ENCODE measurements around the gene KCNMA1. TPM values are rescaled to one million over a fixed set of nuclear protein-coding genes. Genes with fewer than 3 reads are reported as not detected.

The KCNMA1 gene
- total RNA-seq, 3 donors from 2014 or later: 45.4 to 312 (median 62.4) TPM

DNA sequence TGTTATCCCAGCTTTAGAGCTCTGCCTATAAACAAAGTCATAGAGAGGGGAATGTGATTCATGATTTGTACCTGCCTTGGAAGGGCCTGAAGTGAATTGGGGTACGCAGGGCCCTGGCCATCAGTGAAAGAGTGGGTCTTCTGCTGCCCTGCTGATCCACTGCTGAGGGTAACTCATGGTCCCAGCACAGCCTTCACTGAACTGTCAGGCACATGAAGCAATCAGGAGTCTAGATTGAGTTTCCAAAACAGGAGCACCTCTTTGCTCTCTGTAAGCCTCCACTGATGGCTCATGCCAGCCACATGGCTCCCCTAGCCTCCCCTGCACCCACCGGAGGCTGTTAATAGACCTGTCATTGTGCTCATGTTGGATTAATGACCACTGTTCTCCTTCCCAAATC lies 217.6 kb downstream of the KCNMA1 start:
- H3K4me3 ChIP-seq: no peak overlapping the region
- TF ChIP-seq, protein P1, sequence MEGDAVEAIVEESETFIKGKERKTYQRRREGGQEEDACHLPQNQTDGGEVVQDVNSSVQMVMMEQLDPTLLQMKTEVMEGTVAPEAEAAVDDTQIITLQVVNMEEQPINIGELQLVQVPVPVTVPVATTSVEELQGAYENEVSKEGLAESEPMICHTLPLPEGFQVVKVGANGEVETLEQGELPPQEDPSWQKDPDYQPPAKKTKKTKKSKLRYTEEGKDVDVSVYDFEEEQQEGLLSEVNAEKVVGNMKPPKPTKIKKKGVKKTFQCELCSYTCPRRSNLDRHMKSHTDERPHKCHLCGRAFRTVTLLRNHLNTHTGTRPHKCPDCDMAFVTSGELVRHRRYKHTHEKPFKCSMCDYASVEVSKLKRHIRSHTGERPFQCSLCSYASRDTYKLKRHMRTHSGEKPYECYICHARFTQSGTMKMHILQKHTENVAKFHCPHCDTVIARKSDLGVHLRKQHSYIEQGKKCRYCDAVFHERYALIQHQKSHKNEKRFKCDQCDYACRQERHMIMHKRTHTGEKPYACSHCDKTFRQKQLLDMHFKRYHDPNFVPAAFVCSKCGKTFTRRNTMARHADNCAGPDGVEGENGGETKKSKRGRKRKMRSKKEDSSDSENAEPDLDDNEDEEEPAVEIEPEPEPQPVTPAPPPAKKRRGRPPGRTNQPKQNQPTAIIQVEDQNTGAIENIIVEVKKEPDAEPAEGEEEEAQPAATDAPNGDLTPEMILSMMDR (IDR thresholded peaks at IDR 0.05): no peak
- no peaks in the 10 kb centered on the region for H3K9me3 ChIP-seq
- no peaks in the 10 kb centered on the region for H3K36me3 ChIP-seq (ENCODE audit: low read depth)
- no peaks in the 10 kb centered on the region for H3K4me1 ChIP-seq (ENCODE audit: low read depth)
- DNase-seq (no peak), ATAC-seq (no peak)
- intact Hi-C loops (cut with DNase I, micrococcal nuclease): no loop called here

DNA sequence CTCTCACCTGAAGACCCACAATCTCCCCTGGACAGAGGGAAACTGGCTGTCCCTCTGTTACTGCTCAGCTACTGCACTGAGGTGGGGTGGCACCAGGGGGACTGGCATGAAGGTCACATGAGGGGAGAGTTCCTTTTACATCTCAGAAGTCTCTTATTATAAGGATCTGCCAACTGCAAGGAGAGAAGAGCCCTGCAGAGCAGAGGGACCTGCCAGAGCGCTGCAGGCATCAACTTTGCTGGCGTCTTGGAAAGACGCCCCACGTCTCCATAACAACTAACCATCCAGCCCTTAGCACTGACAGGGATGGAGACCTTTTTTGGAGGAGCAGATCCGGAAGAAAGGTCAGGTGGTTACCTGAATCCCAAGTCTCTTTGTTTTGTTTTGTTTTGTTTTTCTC lies 218.6 kb downstream of the KCNMA1 start:
- intact Hi-C loops (cut with DNase I, micrococcal nuclease): no loop called here
- DNase-seq: no peak
- H3K4me1 ChIP-seq (ENCODE audit: low read depth): no peaks in the 10 kb centered on the region
- H3K36me3 ChIP-seq (ENCODE audit: low read depth): no peaks in the 10 kb centered on the region
- ATAC-seq: no peak
- H3K9me3 ChIP-seq: no peaks in the 10 kb centered on the region
- no peak overlapping the region for H3K4me3 ChIP-seq
- TF ChIP-seq, protein P1 (IDR thresholded peaks at IDR 0.05): no peak

DNA sequence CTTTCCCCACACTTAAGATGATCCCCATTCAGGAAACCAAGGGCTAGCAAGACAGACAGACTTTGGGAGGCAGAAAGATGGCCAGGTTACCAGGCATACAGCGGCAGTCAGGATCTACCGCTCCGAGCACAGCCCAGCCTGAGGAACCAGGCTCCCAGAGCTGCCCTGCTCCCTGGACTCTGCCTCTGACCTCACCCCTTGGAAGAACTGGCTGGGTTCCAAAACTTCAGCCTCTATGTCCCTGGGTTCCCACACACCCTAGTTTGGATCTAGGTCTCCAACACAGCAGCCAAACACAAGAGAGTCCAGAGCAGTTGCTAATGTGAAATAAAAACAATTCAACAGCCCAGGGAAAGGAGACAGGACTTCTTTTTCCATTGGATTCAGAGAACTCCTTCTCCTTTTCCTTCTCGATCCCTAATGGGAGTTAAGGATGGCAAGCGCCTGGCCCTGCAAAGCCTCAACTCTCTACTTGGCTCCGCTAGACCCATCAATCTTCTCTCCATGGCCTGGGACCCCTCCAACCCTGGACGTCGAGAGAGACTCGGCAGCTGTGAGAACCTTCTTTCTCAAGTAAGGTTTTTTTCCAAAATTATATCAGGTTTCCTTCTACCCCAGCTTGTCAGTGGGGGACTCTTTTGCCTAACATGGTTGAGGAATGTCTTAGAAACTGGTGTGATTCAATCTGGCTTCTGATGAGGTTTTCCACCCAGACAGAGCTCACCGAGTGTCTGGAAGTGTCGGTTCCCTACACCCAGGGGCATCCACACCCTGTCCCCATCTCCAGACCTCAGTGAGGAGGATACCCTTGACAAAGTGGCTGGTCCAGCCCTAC lies 219.6 kb downstream of the KCNMA1 start:
- DNase-seq (no peak), ATAC-seq (peak; percentile 35)
- Histone ChIP-seq H3K4me3 (no peak overlapping the region), H3K4me1 (ENCODE audit: low read depth) (no peaks in the 10 kb centered on the region), H3K36me3 (ENCODE audit: low read depth) (no peaks in the 10 kb centered on the region), H3K9me3 (no peaks in the 10 kb centered on the region)
- intact Hi-C loops (cut with DNase I, micrococcal nuclease): no loop called here
- TF ChIP-seq, protein P1 (IDR thresholded peaks at IDR 0.05): no peak

DNA sequence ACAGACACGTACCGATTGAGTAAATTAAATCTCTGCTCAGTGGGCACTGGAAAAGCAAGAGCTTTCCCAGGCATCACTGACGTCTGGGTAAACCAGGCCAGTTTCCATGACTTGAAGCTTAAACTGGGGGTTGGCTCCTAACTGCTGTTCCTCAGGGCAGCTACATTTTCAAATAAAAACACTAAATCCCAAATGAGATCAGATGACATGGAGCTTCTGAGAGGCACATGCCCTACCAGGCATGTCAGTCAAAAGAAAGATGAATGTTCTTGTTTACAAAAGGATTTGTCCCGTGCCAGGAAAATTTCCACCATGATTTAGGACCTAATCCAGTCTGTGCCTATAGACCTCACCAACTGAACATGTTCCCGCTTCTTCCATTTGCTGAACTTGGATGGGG lies 220.2 kb downstream of the KCNMA1 start:
- DNase-seq (no peak), ATAC-seq (no peak)
- intact Hi-C loops (cut with DNase I, micrococcal nuclease): no loop called here
- TF ChIP-seq, protein P1 (IDR thresholded peaks at IDR 0.05): no peak
- Histone ChIP-seq H3K4me3 (no peak overlapping the region), H3K9me3 (no peaks in the 10 kb centered on the region), H3K36me3 (ENCODE audit: low read depth) (no peaks in the 10 kb centered on the region), H3K4me1 (ENCODE audit: low read depth) (no peaks in the 10 kb centered on the region)

DNA sequence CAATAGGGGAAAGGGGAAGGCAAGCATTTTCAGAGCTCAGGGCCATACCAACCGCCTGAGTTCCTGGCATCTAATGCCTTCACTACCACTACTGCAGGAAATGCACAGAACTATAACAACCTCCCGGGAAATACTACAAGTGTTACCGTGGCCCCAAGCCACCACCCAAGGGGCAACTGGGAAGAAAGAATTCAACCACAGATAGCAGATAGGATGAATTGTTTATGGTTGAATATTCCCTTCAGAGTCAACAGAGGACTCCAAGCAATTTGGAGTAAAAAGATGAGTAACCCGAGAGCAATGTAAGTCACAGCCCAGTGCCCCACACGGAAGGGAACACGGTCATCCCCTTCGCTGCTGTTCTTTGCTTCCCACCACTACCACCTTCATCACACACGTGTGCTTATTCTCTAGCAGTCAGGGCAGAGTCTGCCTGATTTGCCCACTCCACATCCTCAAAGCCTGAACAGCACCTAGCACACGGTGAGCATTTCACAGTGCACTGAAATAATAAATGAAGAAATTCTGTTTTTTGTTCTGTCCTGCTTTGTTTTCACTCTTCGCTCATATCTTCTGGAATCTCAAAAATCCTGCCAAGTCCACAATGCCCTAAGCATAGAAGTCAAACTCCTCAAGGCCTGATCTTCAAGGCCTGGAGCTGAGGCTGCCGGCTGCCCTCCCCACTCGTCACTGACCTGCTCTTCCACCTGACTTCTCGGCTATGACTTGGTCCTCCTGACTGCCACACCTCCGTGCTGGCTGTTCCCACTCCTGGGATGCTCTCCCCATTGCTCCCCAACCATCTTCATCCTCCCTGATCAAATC lies 221.1 kb downstream of the KCNMA1 start:
- Histone ChIP-seq H3K4me1 (ENCODE audit: low read depth) (no peaks in the 10 kb centered on the region), H3K36me3 (ENCODE audit: low read depth) (no peaks in the 10 kb centered on the region), H3K4me3 (no peak overlapping the region), H3K9me3 (no peaks in the 10 kb centered on the region)
- intact Hi-C loops (cut with DNase I, micrococcal nuclease): no loop called here
- DNase-seq (no peak), ATAC-seq (no peak)
- TF ChIP-seq, protein P1 (IDR thresholded peaks at IDR 0.05): no peak
